GM11168 (cell line): Measurements from ENCODE around the gene CYBRD1.

Experiments used
- in situ Hi-C: fragments of 300-500 bp; cut with MboI; formaldehyde crosslinking; loops from one replicate; pipeline ENCODE4 v1.12.0; 2022; ENCODE audit warnings: low sequenced_read_pairs; ENCODE audit not compliant: unreplicated experiment

The CYBRD1 gene

DNA sequence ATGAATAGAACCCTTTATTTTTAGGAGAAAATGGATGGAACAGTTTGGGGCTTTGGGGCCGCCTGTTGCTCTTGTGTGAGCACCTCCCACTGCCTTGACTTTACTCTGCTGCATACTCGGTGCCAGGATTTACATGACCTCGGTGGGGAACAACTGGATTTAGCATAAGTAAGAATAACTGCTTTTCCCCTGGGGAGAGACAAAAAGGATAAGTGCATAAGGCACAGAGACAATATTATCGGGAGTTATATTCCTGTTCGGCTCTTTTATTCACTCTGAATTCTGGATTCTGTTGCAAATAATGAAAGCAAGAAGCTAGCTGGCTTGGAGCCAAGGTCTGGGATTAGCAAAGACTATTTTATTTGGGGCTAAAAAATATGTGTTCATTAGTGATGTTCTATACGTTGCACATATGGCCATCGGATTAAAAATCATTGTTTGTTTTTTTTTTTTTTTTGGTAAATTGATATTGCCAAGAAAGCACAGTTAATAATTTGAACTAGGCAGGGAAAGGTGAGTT is 69.8 kb downstream of the CYBRD1 start:
- in situ Hi-C loops: no loop called here

DNA sequence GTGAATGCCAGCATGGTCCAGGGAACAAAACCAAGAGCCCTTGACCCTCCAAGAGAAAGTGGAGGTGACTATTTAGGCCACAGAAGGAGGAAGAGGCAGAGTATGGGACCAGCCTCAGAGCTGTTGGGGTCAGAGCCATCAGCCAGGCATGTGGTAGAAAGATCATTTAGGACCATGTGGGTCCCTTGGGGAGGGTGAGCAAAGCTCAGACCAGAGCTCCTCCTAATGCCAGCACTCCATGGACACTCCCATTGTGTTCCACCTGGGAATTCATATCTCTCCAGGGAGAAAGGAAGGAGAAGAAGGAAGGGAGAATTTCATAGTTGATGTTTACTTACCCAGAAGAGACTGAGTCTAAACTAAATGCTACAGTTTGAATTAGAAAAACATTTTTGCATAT is 73.2 kb downstream of the CYBRD1 start:
- in situ Hi-C loops: no loop called here

DNA sequence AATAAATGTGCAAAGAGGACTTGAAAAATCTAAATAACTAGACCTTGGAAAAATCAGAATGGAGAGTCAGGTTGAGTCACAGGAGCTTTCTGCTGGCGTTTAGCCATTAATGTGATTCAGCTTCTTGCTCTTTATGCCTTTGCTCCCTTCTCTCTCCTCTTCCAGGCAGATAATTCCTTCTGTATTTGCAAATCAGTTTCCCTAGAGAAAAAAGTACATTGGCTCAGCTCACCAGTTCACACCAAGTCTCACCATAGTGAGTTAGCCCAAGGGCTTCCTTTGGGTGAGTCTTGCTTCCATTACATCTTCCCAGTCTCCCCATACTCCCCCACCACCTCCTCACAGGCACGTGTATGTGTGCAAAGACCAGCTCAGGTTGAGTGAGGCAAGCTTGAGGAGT is 73.6 kb downstream of the CYBRD1 start:
- in situ Hi-C loops: no loop called here

DNA sequence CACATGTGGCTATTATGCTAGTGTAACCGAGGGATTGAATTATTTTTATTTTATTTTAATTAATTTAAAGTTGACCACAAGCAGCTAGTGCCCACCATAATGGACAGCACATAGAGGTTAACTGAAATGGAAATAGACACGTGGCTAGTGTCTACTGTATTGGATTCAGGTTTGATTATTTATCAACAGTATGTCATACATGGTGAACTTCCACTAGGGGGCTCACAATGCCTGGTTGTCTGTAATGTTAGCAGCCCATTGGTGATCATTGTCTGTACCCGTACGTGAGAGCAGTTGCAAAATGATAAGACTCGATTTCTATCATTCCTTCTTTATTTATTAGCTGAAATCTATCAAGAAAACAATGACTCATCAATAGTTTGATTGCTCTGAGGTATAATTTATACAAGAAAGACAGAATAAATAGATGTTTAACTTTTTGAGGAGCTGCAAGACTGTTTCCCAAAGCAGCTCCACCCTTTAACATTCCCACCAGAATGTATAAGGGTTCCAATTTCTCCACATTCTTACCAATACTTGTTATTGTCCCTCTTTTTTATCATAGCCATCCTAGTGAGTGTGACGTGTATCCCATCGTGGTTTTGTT is 76.5 kb downstream of the CYBRD1 start:
- in situ Hi-C loops: no loop called here

DNA sequence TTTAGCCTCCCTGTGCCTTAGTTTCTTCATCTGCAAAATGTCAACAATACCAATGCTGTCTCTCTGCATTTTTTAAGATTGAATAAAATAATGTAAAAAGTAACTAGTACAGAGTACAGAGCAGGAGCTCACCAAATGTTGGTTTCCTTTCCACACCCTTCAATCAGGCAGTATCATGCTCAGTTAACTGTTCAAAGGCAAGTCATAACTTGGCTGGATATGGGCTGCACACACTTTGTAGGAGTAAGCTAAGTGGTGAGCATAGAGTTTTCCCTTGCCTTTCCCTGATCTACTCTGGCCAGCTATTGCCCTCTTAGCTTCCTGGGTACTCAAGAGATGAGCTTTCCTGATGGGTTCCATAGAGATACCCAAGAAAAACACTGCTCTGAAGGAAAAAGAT is 77.9 kb downstream of the CYBRD1 start:
- in situ Hi-C loops: no loop called here

DNA sequence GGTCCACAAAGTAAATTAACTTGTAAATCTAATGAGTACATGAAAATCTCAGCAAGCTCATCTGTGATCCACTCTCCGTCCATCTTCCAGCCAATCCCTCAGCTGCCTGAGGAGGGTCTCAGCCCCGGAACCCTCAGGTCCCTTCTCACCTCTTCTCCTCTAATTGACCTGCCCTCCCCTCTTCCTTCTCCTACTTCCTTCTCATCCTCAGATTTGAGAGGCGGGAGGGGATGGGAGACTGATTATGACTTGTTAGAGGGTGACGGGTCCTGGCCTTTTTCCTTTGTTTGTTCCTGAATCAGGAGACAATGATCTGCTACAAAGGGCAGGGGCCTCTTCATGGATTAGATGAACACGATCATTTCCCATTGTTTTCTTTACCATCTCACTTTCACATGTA is 80.1 kb downstream of the CYBRD1 start:
- in situ Hi-C loops: no loop called here
